K562 (cell line): ENCODE measurements around the gene USP50. TPM values are rescaled to one million over a fixed set of nuclear protein-coding genes. Genes with fewer than 3 reads are reported as not detected.

ENCODE experiments used
- ATAC-seq: fragments of 200-7000 bp; cut with Tn5 transposase; 3 replicates; pipeline ENCODE4 v1.9.1; 2020; ENCODE audit warnings: moderate library complexity
- BruUV-seq: library from RNA; stranded (reverse); fragments of 400-500 nt; replicated peaks from 2 replicates; lab custom pipeline; 2021; lab: Mats Ljungman, UMichigan
- CTCF ChIA-PET: fragments of 300-600 bp; formaldehyde crosslinking; extraction: SDS; loops from one replicate; lab custom pipeline; 2021; ENCODE audit warnings: low intra/inter-chr PET ratio; lab: Yijun Ruan, JAX
- POLR2A ChIA-PET: fragments of 300-600, 350-650 bp; sonication (Branson Sonifier 250); formaldehyde crosslinking; extraction: SDS; loops from one replicate; lab custom pipeline; 2021; ENCODE audit warnings: antibody characterized with exemption, inconsistent platforms; lab: Yijun Ruan, JAX
- DNase-seq, 4 experiments: peaks; one replicate each; pipeline versions ENCODE4 v3.0.0 to v3.0.0-alpha.2; 2011 to 2018; ENCODE audit warnings: low spot score in 3 of 4, mixed read lengths in 3 of 4; ENCODE audit errors: extremely low read depth in 1 of 4
- FAIRE-seq: peaks from 2 replicates; lab custom pipeline; 2011; peaks lifted over from hg19 to GRCh38; lab: Jason Lieb, UNC
- H2AFZ ChIP-seq: 2 replicates; pipeline ENCODE4 v1.6.0; 2011; ENCODE audit warnings: low read depth, low read length, control low read depth, inconsistent platforms
- H3K27ac ChIP-seq: fragments of 200-600 bp; 3 replicates; pipeline ENCODE4 v1.8.0; 2011; ENCODE audit warnings: low read depth, mild to moderate bottlenecking, control low read depth, inconsistent platforms, low read length, moderate library complexity, mixed read lengths; ENCODE audit errors: extremely low read depth
- H3K27me3 ChIP-seq, 2 experiments: fragments of 300-600 bp in 1 of 2; 2 replicates in 1 of 2; 3 replicates in 1 of 2; pipeline versions ENCODE4 v1.6.0 to v1.8.0; 2011; ENCODE audit warnings: inconsistent platforms in 2 of 2, low read length in 2 of 2, mild to moderate bottlenecking in 1 of 2, mixed read lengths in 1 of 2, moderate library complexity in 1 of 2; ENCODE audit not compliant: control insufficient read depth in 2 of 2, insufficient read depth in 2 of 2
- H3K36me3 ChIP-seq: fragments of 300-600 bp; 3 replicates; pipeline ENCODE4 v1.8.0; 2011; ENCODE audit warnings: mild to moderate bottlenecking, low read length, inconsistent platforms; ENCODE audit not compliant: control insufficient read depth, insufficient read depth
- H3K4me1 ChIP-seq, 2 experiments: fragments of 200-600 bp in 1 of 2; replicated peaks in 1 of 2; 2 replicates in 1 of 2; 3 replicates in 1 of 2; pipeline versions ENCODE4 v1.5.1 to v1.8.0; 2011; ENCODE audit warnings: inconsistent platforms in 2 of 2, low read length in 2 of 2, mild to moderate bottlenecking in 1 of 2, mixed read lengths in 1 of 2, moderate library complexity in 1 of 2; ENCODE audit not compliant: control insufficient read depth in 2 of 2, insufficient read depth in 2 of 2
- H3K4me2 ChIP-seq: 2 replicates; pipeline ENCODE4 v1.6.1; 2011; ENCODE audit warnings: low read length, control low read depth, inconsistent platforms, mixed read lengths; ENCODE audit not compliant: insufficient read depth
- H3K4me3 ChIP-seq: fragments of 200-600 bp; sonication (generic), shearing (Covaris generic); 2 replicates; pipeline ENCODE4 v1.5.1; 2016; ENCODE audit warnings: control low read depth, inconsistent platforms
- H3K79me2 ChIP-seq: fragments of 200-600 bp; 3 replicates; pipeline ENCODE4 v1.8.0; 2011; ENCODE audit warnings: low read length, inconsistent platforms; ENCODE audit not compliant: control insufficient read depth, insufficient read depth
- H3K9ac ChIP-seq, 2 experiments: 2 replicates each; pipeline versions ENCODE4 v1.6.0 to v1.6.1; 2011; ENCODE audit warnings: low read depth in 2 of 2, low read length in 2 of 2, control low read depth in 1 of 2, inconsistent platforms in 1 of 2, mild to moderate bottlenecking in 1 of 2, mixed read lengths in 1 of 2; ENCODE audit not compliant: insufficient read depth in 1 of 2
- H3K9me1 ChIP-seq: one replicate; pipeline ENCODE4 v1.6.0; 2011; ENCODE audit warnings: inconsistent platforms, mild to moderate bottlenecking, low read length, moderate library complexity; ENCODE audit not compliant: control insufficient read depth, insufficient read depth
- H3K9me3 ChIP-seq: replicated peaks from 2 replicates; pipeline ENCODE4 v1.5.1; 2011; ENCODE audit warnings: low read depth, low read length, inconsistent platforms; ENCODE audit not compliant: control insufficient read depth, insufficient read depth
- H4K20me1 ChIP-seq: replicated peaks from 2 replicates; pipeline ENCODE4 v1.6.1; 2011; ENCODE audit warnings: low read length, inconsistent platforms, mixed read lengths; ENCODE audit not compliant: control insufficient read depth, insufficient read depth
- BCOR ChIP-seq: fragments of 450-650 bp; IDR thresholded peaks from 2 replicates; pipeline ENCODE4 v1.6.1; 2016
- CBX8 ChIP-seq: fragments of 200-600 bp; sonication (generic); IDR thresholded peaks from 2 replicates; pipeline ENCODE4 v1.6.1; 2012; ENCODE audit warnings: borderline replicate concordance, mixed run types, low read depth, mild to moderate bottlenecking, moderate library complexity, mixed read lengths, low read length, control low read depth, inconsistent platforms; ENCODE audit not compliant: poor library complexity, severe bottlenecking; ENCODE audit errors: extremely low read depth
- CHD1 ChIP-seq: fragments of 200-600 bp; sonication (generic); IDR thresholded peaks from one replicate; pipeline ENCODE4 v1.6.1; 2012; ENCODE audit warnings: mild to moderate bottlenecking, moderate library complexity, low read length, inconsistent platforms
- EHMT2 ChIP-seq: fragments of 450-650 bp; IDR thresholded peaks from 2 replicates; pipeline ENCODE4 v1.6.1; 2018; ENCODE audit warnings: antibody characterized with exemption
- GTF2A2 ChIP-seq: IDR thresholded peaks from 2 replicates; pipeline ENCODE4 v1.6.1; 2016; ENCODE audit warnings: mild to moderate bottlenecking, missing genetic modification characterization, missing compliant biosample characterization
- MAFF ChIP-seq: IDR thresholded peaks from 2 replicates; pipeline ENCODE4 v1.6.1; 2012; ENCODE audit warnings: low read length, improper control_type of control experiment
- PHTF2 ChIP-seq: fragments of 250-450 bp; sonication (Bioruptor Pico); IDR thresholded peaks from 2 replicates; pipeline ENCODE4 v1.5.0; 2021; ENCODE audit warnings: mild to moderate bottlenecking
- PRMT5 ChIP-seq: sonication (generic); formaldehyde crosslinking; IDR thresholded peaks from 2 replicates; pipeline ENCODE4 v1.5.0; 2020; ENCODE audit warnings: missing genetic modification reagents
- RBM22 ChIP-seq: fragments of 200-400 bp; formaldehyde crosslinking; IDR thresholded peaks from 2 replicates; pipeline ENCODE4 v1.6.1; 2018; ENCODE audit warnings: low read length, low read depth; ENCODE audit not compliant: poor library complexity, severe bottlenecking
- SMARCE1 ChIP-seq: fragments of 450-650 bp; IDR thresholded peaks from 2 replicates; pipeline ENCODE4 v1.7.1; 2016; ENCODE audit warnings: mild to moderate bottlenecking
- STAT5B ChIP-seq: fragments of 250-450 bp; sonication (Bioruptor Pico); IDR thresholded peaks from 2 replicates; pipeline ENCODE4 v1.8.0; 2021; ENCODE audit warnings: mild to moderate bottlenecking, inconsistent platforms
- ZEB2 ChIP-seq: fragments of 450-650 bp; IDR thresholded peaks from 2 replicates; pipeline ENCODE4 v1.6.1; 2016
- WGBS: fragments of 100-300 bp; shearing (Covaris generic); methylation state at CpG from one replicate; pipeline ENCODE4 v1.1.6; 2016; ENCODE audit warnings: low coverage, mixed read lengths; ENCODE audit not compliant: insufficient coverage; ENCODE audit errors: missing lambda C conversion rate; 5-methylcytosine and 5-hydroxymethylcytosine counted together
- in situ Hi-C: fragments of 300-500 bp; cut with MboI; formaldehyde crosslinking; loops from 4 replicates; pipeline ENCODE4 v1.15.0; 2018; ENCODE audit warnings: inconsistent platforms, mixed read lengths
- intact Hi-C: fragments of 100-400 bp; cut with micrococcal nuclease; formaldehyde crosslinking; loops from 2 replicates; pipeline ENCODE4 v1.14.2; 2022
- polyA plus RNA-seq, 8 experiments: library from polyadenylated mRNA; depleted of rRNA in 4 of 8; stranded (reverse) in 5 of 8; unstranded in 3 of 8; fragments of >200 nt; fragmentation: Nextera tagmentation in 2 of 8; fragmentation: Illumina TruSeq in 1 of 8; extraction: Ambion mirVana in 2 of 8; extraction: Trizol in 1 of 8; gene quantifications; 2 replicates each; pipeline versions ENCODE4 v1.2.1 to v1.2.3, GENCODE V29; 2011 to 2014; ENCODE audit warnings: inconsistent platforms in 1 of 8, missing spikeins in 1 of 8
- total RNA-seq, 7 experiments: library from RNA; depleted of rRNA in 6 of 7; stranded (reverse); fragments of >200 nt in 6 of 7; fragmentation: Illumina TruSeq in 2 of 7; extraction: Trizol in 2 of 7; gene quantifications; 2 replicates each; pipeline versions ENCODE4 v1.2.1 to v1.2.3, GENCODE V29; 2011 to 2021; ENCODE audit warnings: low replicate concordance in 1 of 7
- TF ChIP-seq, protein P1 (sequence below): fragments of 450-650 bp; IDR thresholded peaks from 2 replicates; pipeline ENCODE4 v1.6.1; 2016; ENCODE audit warnings: mild to moderate bottlenecking, moderate library complexity

The USP50 gene
- total and polyA plus RNA-seq, 9 of the 15 experiments (the other 6 are each of a cell fraction or from before 2014, with no cell fraction given), result not detected

DNA sequence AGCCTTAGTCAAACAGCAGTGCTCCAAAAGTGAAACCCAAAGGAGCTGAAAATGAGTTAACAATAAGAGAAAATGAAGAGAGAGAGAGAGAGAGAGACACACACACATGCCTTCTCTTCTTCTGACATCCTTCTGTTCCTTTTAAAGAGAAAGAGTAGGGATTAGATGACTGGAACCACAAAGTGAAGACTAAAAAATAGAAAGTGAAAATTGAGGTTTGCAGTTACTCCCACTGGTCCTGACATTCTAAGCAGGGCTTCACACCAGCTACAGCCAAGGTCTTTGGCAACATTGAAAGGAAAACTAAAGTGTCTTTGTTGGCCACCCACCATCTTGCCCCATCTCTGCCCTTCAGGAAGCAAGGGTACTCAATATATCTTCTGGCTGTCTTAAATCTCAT, 59.2 kb downstream of the USP50 start (continued):
- TF ChIP-seq CHD1 (no peak), CBX8 (no peak), MAFF (no peak)
- TF ChIP-seq, all 486 proteins: peak for 0

DNA sequence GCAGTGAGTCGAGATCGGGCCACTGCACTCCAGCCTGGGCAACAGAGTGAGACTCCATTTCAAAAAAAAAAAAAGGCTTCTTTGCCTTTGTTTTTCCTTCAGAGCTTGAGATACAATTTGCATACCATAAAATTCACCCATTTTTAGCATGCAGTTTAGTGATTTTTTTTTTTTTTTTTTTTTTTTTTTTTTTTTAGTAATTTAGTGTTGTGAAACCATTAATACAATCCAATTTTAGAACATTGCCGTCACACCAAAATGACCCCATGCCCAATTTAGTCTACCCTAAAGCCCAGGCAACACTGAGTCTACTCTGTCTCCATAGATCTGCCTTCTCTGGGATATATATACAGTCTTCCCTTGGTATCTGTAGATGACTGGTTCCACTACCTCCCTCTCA, 61.1 kb downstream of the USP50 start:
- no peak overlapping the region for H3K4me3 ChIP-seq
- peaks cover 71% of the 10 kb centered on the region for H3K36me3 ChIP-seq
- ATAC-seq (no peak), FAIRE-seq (no peak), DNase-seq (no peak)
- no peak overlapping the region for H3K27ac ChIP-seq
- WGBS, result 100% methylated on average over 1 of the region's 3 CpGs
- no peaks in the 10 kb centered on the region for H3K9me3 ChIP-seq
- in situ Hi-C loops, result no loop called here
- no peaks in the 10 kb centered on the region for H3K4me1 ChIP-seq
- H3K27me3 ChIP-seq, result no peaks in the 10 kb centered on the region
- H3K79me2 ChIP-seq, result no peaks in the 10 kb centered on the region
- no peak overlapping the region for H3K9ac ChIP-seq
- ChIA-PET POLR2A (no interaction called here), CTCF (no interaction called here)
- no TSS peak for BruUV-seq
- no peaks in the 10 kb centered on the region for H4K20me1 ChIP-seq
- H2AFZ ChIP-seq, result no peak overlapping the region
- H3K9me1 ChIP-seq, result no peaks in the 10 kb centered on the region
- no peak overlapping the region for H3K4me2 ChIP-seq
- intact Hi-C loops, result no loop called here
- TF ChIP-seq PRMT5 (no peak), BCOR (no peak), RBM22 (no peak), ZEB2 (no peak), SMARCE1 (no peak), EHMT2 (no peak), PHTF2 (CRISPR knock-in tag) (no peak), GTF2A2 (no peak), STAT5B (CRISPR knock-in tag) (no peak)
- TF ChIP-seq, protein P1, sequence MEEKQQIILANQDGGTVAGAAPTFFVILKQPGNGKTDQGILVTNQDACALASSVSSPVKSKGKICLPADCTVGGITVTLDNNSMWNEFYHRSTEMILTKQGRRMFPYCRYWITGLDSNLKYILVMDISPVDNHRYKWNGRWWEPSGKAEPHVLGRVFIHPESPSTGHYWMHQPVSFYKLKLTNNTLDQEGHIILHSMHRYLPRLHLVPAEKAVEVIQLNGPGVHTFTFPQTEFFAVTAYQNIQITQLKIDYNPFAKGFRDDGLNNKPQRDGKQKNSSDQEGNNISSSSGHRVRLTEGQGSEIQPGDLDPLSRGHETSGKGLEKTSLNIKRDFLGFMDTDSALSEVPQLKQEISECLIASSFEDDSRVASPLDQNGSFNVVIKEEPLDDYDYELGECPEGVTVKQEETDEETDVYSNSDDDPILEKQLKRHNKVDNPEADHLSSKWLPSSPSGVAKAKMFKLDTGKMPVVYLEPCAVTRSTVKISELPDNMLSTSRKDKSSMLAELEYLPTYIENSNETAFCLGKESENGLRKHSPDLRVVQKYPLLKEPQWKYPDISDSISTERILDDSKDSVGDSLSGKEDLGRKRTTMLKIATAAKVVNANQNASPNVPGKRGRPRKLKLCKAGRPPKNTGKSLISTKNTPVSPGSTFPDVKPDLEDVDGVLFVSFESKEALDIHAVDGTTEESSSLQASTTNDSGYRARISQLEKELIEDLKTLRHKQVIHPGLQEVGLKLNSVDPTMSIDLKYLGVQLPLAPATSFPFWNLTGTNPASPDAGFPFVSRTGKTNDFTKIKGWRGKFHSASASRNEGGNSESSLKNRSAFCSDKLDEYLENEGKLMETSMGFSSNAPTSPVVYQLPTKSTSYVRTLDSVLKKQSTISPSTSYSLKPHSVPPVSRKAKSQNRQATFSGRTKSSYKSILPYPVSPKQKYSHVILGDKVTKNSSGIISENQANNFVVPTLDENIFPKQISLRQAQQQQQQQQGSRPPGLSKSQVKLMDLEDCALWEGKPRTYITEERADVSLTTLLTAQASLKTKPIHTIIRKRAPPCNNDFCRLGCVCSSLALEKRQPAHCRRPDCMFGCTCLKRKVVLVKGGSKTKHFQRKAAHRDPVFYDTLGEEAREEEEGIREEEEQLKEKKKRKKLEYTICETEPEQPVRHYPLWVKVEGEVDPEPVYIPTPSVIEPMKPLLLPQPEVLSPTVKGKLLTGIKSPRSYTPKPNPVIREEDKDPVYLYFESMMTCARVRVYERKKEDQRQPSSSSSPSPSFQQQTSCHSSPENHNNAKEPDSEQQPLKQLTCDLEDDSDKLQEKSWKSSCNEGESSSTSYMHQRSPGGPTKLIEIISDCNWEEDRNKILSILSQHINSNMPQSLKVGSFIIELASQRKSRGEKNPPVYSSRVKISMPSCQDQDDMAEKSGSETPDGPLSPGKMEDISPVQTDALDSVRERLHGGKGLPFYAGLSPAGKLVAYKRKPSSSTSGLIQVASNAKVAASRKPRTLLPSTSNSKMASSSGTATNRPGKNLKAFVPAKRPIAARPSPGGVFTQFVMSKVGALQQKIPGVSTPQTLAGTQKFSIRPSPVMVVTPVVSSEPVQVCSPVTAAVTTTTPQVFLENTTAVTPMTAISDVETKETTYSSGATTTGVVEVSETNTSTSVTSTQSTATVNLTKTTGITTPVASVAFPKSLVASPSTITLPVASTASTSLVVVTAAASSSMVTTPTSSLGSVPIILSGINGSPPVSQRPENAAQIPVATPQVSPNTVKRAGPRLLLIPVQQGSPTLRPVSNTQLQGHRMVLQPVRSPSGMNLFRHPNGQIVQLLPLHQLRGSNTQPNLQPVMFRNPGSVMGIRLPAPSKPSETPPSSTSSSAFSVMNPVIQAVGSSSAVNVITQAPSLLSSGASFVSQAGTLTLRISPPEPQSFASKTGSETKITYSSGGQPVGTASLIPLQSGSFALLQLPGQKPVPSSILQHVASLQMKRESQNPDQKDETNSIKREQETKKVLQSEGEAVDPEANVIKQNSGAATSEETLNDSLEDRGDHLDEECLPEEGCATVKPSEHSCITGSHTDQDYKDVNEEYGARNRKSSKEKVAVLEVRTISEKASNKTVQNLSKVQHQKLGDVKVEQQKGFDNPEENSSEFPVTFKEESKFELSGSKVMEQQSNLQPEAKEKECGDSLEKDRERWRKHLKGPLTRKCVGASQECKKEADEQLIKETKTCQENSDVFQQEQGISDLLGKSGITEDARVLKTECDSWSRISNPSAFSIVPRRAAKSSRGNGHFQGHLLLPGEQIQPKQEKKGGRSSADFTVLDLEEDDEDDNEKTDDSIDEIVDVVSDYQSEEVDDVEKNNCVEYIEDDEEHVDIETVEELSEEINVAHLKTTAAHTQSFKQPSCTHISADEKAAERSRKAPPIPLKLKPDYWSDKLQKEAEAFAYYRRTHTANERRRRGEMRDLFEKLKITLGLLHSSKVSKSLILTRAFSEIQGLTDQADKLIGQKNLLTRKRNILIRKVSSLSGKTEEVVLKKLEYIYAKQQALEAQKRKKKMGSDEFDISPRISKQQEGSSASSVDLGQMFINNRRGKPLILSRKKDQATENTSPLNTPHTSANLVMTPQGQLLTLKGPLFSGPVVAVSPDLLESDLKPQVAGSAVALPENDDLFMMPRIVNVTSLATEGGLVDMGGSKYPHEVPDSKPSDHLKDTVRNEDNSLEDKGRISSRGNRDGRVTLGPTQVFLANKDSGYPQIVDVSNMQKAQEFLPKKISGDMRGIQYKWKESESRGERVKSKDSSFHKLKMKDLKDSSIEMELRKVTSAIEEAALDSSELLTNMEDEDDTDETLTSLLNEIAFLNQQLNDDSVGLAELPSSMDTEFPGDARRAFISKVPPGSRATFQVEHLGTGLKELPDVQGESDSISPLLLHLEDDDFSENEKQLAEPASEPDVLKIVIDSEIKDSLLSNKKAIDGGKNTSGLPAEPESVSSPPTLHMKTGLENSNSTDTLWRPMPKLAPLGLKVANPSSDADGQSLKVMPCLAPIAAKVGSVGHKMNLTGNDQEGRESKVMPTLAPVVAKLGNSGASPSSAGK, result no peak
